Measurements from ENCODE around the gene NRIP1. TPM values are rescaled to one million over a fixed set of nuclear protein-coding genes. Genes with fewer than 3 reads are reported as not detected.

NRIP1 gene
- total RNA-seq, 1 experiment from 2014 or later = 19.1 TPM

DNA sequence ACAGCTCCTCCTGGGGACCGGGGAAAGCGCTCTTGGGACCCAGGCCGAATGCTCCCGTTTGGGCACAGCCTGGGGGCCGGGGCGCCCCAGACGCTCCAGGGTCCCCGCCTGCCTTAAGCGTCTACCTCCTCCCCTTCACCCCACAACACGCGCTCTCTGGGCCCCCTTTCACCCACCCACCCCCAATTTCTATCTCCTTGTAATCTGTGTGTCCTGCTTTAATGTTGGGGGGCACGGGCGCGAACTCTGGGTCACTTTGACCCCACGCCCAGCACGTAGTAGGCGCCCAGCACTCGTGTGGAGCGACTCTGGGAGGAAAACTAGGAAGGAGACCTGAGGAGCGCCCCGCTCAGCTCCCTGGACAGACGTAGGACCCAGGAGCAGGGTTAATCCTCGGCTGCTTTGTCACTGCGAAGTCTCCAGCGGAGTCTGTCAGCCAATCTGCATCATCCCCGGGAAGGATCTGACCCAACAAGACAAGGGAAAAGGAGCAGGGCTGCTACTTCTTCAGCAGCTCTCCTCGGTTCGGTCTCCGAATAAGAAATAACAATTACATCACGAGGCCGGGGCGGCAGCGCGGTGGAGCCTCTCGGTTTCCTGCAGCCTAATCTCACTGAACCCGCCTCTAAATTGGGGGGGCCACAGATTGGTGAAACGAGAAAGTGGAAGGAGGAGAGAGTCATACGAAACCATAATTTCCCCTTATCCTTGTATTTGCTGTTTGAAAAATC is 757 bp upstream of the NRIP1 start:
- BruUV-seq (replicated peaks) = no TSS peak
- no peaks in the 10 kb centered on the region for H3K9me3 ChIP-seq (ENCODE audit: control insufficient read depth, insufficient read depth, low read depth, low read length)
- TF ChIP-seq REST (IDR thresholded peaks at IDR 0.05; ENCODE audit: insufficient read depth in 1 of 2, low read depth in 2 of 2, low read length in 1 of 2) = peak in 1 of 2 experiments; percentile 68; a peak in 2 of 4 replicates
- no peak for TF ChIP-seq POLR2AphosphoS5 (IDR thresholded peaks at IDR 0.05; ENCODE audit: low read depth, low read length)
- peaks cover 21% of the 10 kb centered on the region for H3K4me1 ChIP-seq (ENCODE audit: control insufficient read depth, insufficient read depth, low read length)
- POLR2A ChIA-PET = interaction anchor here (0.5 to 0.9 kb wide), 4 partner anchors 15 to 322 kb away, joined by 3 to 5 read pairs (median 4); no protein-coding TSS in a partner anchor
- H3K27me3 ChIP-seq (ENCODE audit: control insufficient read depth, insufficient read depth, low read length) = no peaks in the 10 kb centered on the region
- peak; percentile 72 for ATAC-seq
- DNase-seq (ENCODE audit: low read depth, low spot score) = no peak
- peak overlapping the region; percentile 76 for H3K27ac ChIP-seq (ENCODE audit: low read length)
- intact Hi-C loops (cut with micrococcal nuclease; ENCODE audit: unreplicated experiment) (loop anchor here (5.0 to 10.0 kb wide), 2 partner anchors 191 to 417 kb away; no protein-coding TSS in a partner anchor), in situ Hi-C loops (cut with HindIII; ENCODE audit: low pct_unique_long_range_greater_than_20kb, low sequenced_read_pairs) (no loop called here)
- CTCF ChIA-PET = interaction anchor here (0.6 to 1.2 kb wide), 3 partner anchors 11 to 417 kb away, joined by 3 to 4 read pairs (median 3); no protein-coding TSS in a partner anchor
- H3K4me3 ChIP-seq (ENCODE audit: low read depth in 2 of 2, low read length in 2 of 2) = peak overlapping the region; percentile 62 to 72
- no peaks in the 10 kb centered on the region for H3K36me3 ChIP-seq (ENCODE audit: control insufficient read depth, insufficient read depth, low read length)

DNA sequence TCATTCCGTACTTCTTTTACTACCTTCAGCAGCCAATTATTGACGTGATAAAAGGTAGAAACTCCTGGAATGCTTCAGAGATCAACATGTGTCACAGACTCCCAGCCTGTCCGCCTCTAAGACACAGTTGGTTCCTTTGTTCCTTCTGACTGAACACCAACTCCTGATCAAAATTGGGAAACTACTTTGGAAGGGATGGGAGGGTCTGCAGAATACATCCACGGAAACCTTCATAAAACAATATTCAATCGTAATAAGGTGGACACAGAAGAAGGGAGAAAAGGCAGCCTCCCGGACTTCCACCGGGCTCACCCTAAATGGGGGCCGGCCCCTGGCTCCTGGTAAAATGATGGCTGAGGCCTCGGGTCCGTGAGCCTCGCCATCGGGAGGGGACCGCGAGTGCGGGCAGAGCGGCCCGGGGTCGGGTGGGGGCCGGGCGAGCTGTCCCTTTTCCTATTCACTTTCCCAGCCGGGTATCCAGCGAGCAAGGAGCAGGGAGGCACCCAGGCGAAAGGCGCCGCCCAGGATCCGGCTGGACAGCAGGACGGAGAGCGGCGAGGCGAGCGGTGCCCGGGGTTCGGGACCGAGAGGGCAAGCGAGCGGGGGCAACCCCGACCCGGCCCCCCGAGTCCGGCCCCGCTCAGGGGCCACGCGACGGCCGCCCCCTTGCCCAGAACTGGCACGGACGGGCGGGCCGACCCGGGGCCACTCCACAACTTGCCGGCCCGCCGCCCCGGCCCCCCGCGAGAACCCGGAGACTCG is 805 bp downstream of the NRIP1 start:
- ATAC-seq (peak; percentile 57), DNase-seq (ENCODE audit: low read depth, low spot score) (no peak)
- Histone ChIP-seq H3K4me1 (ENCODE audit: control insufficient read depth, insufficient read depth, low read length) (peaks cover 31% of the 10 kb centered on the region), H3K27me3 (ENCODE audit: control insufficient read depth, insufficient read depth, low read length) (no peaks in the 10 kb centered on the region), H3K36me3 (ENCODE audit: control insufficient read depth, insufficient read depth, low read length) (no peaks in the 10 kb centered on the region), H3K27ac (ENCODE audit: low read length) (peak overlapping the region; percentile 78), H3K9me3 (ENCODE audit: control insufficient read depth, insufficient read depth, low read depth, low read length) (no peaks in the 10 kb centered on the region), H3K4me3 (ENCODE audit: low read depth in 2 of 2, low read length in 2 of 2) (peak overlapping the region; percentile 62 to 84)
- BruUV-seq (replicated peaks) = no TSS peak
- ChIA-PET POLR2A (no interaction called here), CTCF (no interaction called here)
- TF ChIP-seq SIN3A (IDR thresholded peaks at IDR 0.05; ENCODE audit: borderline replicate concordance, insufficient read depth, low read depth, low read length) (0 out of 2 replicates have a peak, but pooled peaks have one; percentile 10), REST (IDR thresholded peaks at IDR 0.05; ENCODE audit: insufficient read depth in 1 of 2, low read depth in 2 of 2, low read length in 1 of 2) (no peak)
- intact Hi-C loops (cut with micrococcal nuclease; ENCODE audit: unreplicated experiment) (loop anchor here (10.0 kb wide), 1 partner anchor 189 kb away; no protein-coding TSS in a partner anchor), in situ Hi-C loops (cut with HindIII; ENCODE audit: low pct_unique_long_range_greater_than_20kb, low sequenced_read_pairs) (no loop called here)
